Neutrophil (primary cell): ENCODE results near the gene AP1S2.
"Not testable (repeated sequence)": the region's sequence is repeated elsewhere in the genome, so short reads cannot be mapped to it uniquely, and the experiment has no call there.

Source experiments
- H3K27ac ChIP-seq: fragments of 200-600 bp; sonication (generic); 2 replicates; pipeline ENCODE4 v1.5.1; 2016; ENCODE audit warnings: mild to moderate bottlenecking, moderate library complexity
- H3K27me3 ChIP-seq: fragments of 200-600 bp; sonication (generic); 2 replicates; pipeline ENCODE4 v1.6.0; 2016; ENCODE audit warnings: mild to moderate bottlenecking
- H3K36me3 ChIP-seq: fragments of 200-600 bp; sonication (generic); 2 replicates; pipeline ENCODE4 v1.5.1; 2017
- H3K4me1 ChIP-seq, 2 experiments: fragments of 200-600 bp in 1 of 2; sonication (generic) in 1 of 2; 1 replicate in 1 of 2; 2 replicates in 1 of 2; pipeline versions ENCODE4 v1.5.1 to v1.6.1; 2013 to 2016; ENCODE audit warnings: low read depth in 1 of 2, low read length in 1 of 2, mild to moderate bottlenecking in 1 of 2, moderate library complexity in 1 of 2; ENCODE audit not compliant: control insufficient read depth in 1 of 2, insufficient read depth in 1 of 2
- H3K4me3 ChIP-seq, 2 experiments: fragments of 200-600 bp in 1 of 2; sonication (generic) in 1 of 2; 1 replicate in 1 of 2; 2 replicates in 1 of 2; pipeline ENCODE4 v1.5.1; 2013 to 2016; ENCODE audit warnings: low read depth in 1 of 2, low read length in 1 of 2, mild to moderate bottlenecking in 1 of 2, moderate library complexity in 1 of 2
- H3K9me3 ChIP-seq: fragments of 200-600 bp; sonication (generic); 2 replicates; pipeline ENCODE4 v1.5.1; 2016
- TF ChIP-seq, protein P1 (sequence below): fragments of 200-600 bp; sonication (generic); IDR thresholded peaks from 2 replicates; pipeline ENCODE4 v1.5.1; 2016; ENCODE audit warnings: antibody characterized with exemption

AP1S2 gene

DNA sequence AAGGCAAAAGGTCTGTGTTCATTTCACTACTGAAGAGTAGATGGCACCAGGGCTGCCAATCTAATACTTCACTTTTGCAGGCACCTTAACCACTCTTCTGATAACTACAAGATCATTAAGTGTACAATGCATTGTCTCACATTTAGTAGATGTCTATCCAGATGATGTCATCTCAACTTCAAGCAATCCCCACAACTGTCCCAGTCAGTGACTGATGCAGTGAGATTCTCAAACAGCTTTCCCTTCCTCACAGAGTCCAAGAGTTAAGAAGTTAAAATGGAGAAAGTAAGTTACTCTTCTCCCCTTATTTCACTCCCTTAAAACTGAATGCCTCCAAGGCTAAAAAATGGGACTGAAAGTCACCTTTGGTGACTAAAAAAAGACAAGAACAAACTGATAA is 10.7 kb downstream of the AP1S2 start:
- no peaks in the 10 kb centered on the region for H3K4me1 ChIP-seq
- H3K9me3 ChIP-seq = no peaks in the 10 kb centered on the region
- TF ChIP-seq, protein P1, sequence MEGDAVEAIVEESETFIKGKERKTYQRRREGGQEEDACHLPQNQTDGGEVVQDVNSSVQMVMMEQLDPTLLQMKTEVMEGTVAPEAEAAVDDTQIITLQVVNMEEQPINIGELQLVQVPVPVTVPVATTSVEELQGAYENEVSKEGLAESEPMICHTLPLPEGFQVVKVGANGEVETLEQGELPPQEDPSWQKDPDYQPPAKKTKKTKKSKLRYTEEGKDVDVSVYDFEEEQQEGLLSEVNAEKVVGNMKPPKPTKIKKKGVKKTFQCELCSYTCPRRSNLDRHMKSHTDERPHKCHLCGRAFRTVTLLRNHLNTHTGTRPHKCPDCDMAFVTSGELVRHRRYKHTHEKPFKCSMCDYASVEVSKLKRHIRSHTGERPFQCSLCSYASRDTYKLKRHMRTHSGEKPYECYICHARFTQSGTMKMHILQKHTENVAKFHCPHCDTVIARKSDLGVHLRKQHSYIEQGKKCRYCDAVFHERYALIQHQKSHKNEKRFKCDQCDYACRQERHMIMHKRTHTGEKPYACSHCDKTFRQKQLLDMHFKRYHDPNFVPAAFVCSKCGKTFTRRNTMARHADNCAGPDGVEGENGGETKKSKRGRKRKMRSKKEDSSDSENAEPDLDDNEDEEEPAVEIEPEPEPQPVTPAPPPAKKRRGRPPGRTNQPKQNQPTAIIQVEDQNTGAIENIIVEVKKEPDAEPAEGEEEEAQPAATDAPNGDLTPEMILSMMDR = no peak
- no peak overlapping the region for H3K4me3 ChIP-seq
- H3K36me3 ChIP-seq = peaks cover 19% of the 10 kb centered on the region
- H3K27ac ChIP-seq = no peak overlapping the region
- H3K27me3 ChIP-seq = no peaks in the 10 kb centered on the region

DNA sequence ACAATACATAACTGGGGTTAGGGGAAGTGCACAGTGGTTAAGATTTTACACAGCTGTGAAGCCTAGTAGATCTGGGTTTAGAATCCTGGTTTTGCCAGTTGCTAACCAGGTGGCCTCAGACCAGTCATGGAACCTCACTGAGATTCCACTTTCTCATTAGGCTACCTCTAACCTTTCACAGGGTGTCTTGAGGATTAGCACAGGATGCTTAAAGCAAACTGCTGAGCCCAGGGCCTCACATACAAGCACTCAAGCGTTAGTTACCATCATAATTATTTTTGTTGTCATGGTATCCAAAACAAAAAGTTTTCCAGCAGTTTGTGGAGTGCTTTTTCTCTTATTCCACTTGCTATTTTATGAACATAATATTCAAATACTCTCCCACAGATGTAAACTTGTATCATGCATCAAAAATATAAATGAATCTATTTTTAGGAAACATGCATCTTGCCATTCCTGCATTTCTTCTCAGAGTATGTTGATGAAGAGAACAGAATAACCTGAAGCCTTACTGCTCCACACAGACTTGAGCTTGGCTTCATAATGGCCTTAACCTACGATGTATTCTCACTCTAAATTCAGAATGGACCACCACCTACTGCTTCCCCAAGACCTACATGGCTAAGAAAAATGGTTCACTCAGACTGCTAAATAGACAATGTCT is 12.6 kb downstream of the AP1S2 start:
- H3K4me1 ChIP-seq = no peaks in the 10 kb centered on the region
- H3K27me3 ChIP-seq = no peaks in the 10 kb centered on the region
- no peak overlapping the region for H3K4me3 ChIP-seq
- H3K36me3 ChIP-seq = peaks cover 14% of the 10 kb centered on the region
- TF ChIP-seq, protein P1 = no peak
- no peak overlapping the region for H3K27ac ChIP-seq
- H3K9me3 ChIP-seq = no peaks in the 10 kb centered on the region

DNA sequence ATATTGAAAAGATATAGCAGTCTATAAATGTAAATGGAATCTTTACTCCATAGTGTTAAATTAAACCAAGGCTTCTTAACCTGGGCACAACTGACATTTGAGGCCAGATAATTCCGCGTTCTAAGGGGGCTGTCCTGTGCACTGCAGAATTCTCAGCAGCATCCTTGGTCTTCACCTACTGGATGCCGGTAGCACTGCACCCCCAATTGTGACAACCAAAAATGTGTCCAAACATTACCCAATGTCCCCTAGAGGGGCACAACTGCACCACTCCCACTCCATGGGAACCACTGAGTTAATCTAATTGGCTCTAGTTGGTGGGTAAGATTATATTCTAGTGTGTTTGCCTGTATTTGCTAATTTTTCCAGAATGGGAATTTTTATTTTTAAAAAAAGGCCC is 16.6 kb downstream of the AP1S2 start:
- H3K36me3 ChIP-seq = peaks cover 1% of the 10 kb centered on the region
- TF ChIP-seq, protein P1 = no peak
- no peaks in the 10 kb centered on the region for H3K27me3 ChIP-seq
- H3K9me3 ChIP-seq = no peaks in the 10 kb centered on the region
- H3K4me1 ChIP-seq = no peaks in the 10 kb centered on the region
- no peak overlapping the region for H3K4me3 ChIP-seq
- H3K27ac ChIP-seq = no peak overlapping the region

DNA sequence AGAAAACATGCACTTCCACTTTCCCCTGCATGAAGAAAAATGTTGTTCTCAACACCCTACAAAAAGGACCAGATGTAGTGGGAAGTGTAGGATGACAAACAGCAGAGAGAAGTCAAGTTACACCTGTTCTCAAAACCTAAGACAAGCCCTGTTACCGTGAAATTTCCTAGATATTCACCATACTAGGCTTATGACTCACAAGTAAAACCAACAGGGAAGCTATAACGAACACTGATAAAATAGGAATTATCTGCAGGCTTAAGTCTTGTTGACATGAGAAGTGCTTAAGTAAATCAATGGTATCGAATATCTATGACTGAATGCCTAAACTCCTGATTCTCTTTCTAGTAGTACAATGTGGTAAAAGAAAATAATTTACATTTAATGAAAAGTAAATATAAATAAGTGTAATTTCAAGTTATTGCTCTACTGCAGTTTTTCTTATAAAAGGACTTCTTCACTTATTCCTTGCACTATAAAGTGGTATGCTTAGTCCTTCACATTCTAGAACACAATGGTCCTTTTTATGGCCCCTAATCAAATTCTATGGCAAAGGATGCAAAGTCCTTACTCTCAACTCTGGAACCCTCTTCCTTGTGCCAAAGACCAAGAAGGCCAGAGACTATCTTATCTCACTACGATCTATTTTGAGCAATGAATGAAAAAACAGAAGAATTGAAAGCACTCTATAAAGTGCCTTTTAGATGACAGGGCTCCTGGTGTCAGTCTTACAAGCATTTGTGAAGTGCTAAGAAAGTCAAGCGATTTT is 19.6 kb downstream of the AP1S2 start:
- Histone ChIP-seq H3K27me3 (no peaks in the 10 kb centered on the region), H3K27ac (no peak overlapping the region), H3K9me3 (no peaks in the 10 kb centered on the region), H3K36me3 (no peaks in the 10 kb centered on the region), H3K4me1 (no peaks in the 10 kb centered on the region), H3K4me3 (no peak overlapping the region)
- TF ChIP-seq, protein P1 = no peak

DNA sequence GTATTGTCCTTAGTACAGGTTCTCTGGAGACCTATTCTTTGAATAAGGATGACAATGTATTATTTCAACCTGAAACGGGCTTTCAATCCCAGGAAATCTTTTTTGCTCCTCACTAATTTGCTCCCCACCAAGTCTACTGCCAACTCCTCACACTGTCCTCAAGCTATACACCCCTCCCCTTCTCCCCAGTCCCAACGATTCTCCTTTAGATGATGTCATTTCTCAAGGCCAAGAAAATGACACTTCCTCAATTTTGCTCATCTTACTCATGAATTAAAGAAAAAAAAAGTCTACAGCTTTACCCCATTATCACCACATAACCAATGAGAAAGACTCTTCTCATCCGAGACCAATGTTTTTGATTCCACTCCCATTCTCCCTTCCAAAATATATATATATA is 20.6 kb downstream of the AP1S2 start:
- Histone ChIP-seq H3K9me3 (no peaks in the 10 kb centered on the region), H3K4me1 (no peaks in the 10 kb centered on the region), H3K36me3 (no peaks in the 10 kb centered on the region), H3K27me3 (no peaks in the 10 kb centered on the region), H3K27ac (no peak overlapping the region), H3K4me3 (no peak overlapping the region)
- TF ChIP-seq, protein P1 = no peak

DNA sequence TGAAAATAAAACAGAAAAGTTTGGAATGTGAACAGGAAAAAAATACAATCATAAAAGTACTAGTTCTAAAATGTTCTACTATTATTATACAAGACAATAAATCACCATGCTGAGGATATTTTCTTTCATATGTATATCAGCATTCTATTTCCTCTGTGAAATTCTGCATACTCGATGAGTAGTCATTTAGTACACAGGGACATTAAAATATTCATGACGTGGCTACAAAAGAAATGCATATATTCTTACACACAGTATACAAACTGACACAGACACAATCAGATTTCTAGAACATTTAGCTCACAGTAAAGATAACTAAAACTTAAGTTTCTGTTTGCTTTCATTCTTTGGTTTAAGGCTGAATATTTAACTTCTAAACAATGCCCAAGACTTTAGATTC is 23.3 kb downstream of the AP1S2 start:
- H3K27ac ChIP-seq, H3K4me3 ChIP-seq, H3K9me3 ChIP-seq, H3K36me3 ChIP-seq, H3K4me1 ChIP-seq, H3K27me3 ChIP-seq: not testable (repeated sequence)
